HL-60/S4 treated with phorbol 12-myristate 13-acetate at 8.2 ng/mL for 4 days and 3 days (cell line): ENCODE measurements around the gene GNG7.

Experiments used
- in situ Hi-C: fragments of 300-500 bp; cut with MboI; formaldehyde crosslinking; loops from 2 replicates; pipeline ENCODE4 v1.15.0; 2022; ENCODE audit warnings: low sequenced_read_pairs

Gene GNG7

GRCh38 chr19:2702170-2703076 is at the start of gene GNG7:
TSS of gene GNG7 (minus strand) at chr19:2702694. CDS start at chr19:2520688, 182,006 bp downstream.
- in situ Hi-C loops: no loop called here

DNA sequence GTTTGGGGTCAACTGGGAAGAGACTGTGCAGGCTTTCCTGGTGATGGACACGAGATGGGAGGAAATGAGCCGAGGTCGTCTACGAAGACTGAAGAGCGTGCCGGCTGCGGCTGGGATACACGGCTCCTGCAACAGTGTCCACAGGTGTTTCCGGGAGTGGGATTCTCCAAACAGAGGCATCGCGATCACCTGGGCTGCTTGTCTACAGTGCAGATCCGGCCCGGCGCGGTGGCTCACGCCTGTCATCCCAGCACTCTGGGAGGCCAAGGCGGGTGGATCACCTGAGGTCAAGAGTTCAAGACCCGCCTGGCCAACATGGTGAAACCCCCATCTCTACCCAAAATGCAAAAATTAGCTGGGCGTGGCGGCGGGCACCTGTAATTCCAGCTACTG is 48.9 kb upstream of the GNG7 start:
- in situ Hi-C loops: no loop called here

DNA sequence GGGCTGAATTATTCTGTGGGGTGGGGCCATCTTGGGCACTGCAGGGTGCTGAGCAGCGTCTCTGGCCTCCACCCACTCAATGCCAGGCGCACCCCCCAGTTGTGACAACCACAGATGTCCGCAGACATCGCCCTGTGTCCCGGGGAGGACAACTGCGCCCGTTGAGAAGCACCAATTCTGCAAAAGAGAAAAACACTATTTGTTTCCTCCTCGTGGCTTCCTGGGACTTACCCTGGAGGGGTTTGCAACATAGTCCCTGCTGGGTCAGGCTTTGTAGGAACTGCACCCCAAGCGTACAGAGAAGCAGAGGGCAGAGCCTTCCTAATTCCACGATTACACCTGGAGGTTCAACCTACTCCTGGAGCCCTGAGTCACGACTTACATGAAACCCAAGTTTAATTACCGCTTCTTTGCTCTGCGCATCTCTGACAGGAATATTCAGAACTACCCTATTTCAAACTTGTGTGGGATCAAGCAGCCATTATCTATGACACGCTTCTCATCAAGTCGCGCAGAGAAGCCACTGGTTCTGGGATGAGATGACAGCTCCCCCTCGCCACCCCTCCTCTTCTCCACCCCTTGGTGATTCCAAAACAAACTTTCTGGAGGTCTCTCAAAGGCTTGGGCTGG is 48.4 kb upstream of the GNG7 start:
- in situ Hi-C loops: no loop called here

- in situ Hi-C loops: loop anchor here (10.0 kb wide), 1 partner anchor 83 kb away; no protein-coding TSS in a partner anchor
These were observed 44.9 kb upstream of the GNG7 start for GRCh38 chr19:2747349-2747748.

- in situ Hi-C loops: loop anchor here (10.0 kb wide), 1 partner anchor 79 kb away; no protein-coding TSS in a partner anchor
These were observed 41.6 kb upstream of the GNG7 start for GRCh38 chr19:2744113-2744512.

- in situ Hi-C loops: loop anchor here (10.0 kb wide), 1 partner anchor 78 kb away; no protein-coding TSS in a partner anchor
These were observed 40.6 kb upstream of the GNG7 start for GRCh38 chr19:2743099-2743498.

GRCh38 chr19:2740314-2740656 is 37.8 kb upstream of the GNG7 start:
- in situ Hi-C loops: loop anchor here (10.0 kb wide), 1 partner anchor 75 kb away; no protein-coding TSS in a partner anchor

GRCh38 chr19:2739602-2740313 is 37.3 kb upstream of the GNG7 start, which contains the start of gene SLC39A3:
TSS of gene SLC39A3 (minus strand) at chr19:2740017. CDS start at chr19:2737257, 2,760 bp downstream.
- in situ Hi-C loops: loop anchor here (10.0 kb wide), 1 partner anchor 75 kb away; no protein-coding TSS in a partner anchor

DNA sequence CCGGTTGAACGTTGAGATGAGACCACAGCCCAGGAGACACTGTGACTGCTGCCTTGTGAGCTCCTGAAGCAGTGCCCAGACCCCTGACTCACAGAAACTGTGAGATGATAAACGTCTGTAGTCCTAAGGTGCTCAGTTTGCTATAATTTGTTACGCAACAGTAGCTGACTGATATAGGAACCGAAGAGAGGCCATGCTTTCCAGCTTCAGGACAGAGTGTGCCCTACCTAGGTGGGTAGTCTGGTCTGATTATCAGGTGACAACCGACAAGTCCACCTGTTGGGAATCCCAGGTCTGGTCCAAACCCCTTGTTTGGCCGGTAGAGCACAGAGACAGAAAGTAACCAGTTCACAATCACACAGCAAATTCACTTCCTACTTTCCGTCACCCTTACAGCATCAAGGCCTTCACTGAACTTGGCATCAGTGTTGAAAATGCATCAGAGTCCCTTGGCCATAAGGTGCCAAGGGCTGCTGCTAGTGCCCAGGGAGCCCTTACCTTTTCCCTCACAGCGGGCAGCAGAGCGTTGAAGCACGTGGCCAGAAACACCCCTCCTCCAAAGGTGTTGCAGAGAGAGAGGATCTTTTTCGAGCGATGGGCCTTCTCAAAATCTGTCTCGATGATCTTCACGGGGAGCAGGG is 34.2 kb upstream of the GNG7 start:
- in situ Hi-C loops: no loop called here

GRCh38 chr19:2735374-2735773 is 32.9 kb upstream of the GNG7 start:
- in situ Hi-C loops: no loop called here

DNA sequence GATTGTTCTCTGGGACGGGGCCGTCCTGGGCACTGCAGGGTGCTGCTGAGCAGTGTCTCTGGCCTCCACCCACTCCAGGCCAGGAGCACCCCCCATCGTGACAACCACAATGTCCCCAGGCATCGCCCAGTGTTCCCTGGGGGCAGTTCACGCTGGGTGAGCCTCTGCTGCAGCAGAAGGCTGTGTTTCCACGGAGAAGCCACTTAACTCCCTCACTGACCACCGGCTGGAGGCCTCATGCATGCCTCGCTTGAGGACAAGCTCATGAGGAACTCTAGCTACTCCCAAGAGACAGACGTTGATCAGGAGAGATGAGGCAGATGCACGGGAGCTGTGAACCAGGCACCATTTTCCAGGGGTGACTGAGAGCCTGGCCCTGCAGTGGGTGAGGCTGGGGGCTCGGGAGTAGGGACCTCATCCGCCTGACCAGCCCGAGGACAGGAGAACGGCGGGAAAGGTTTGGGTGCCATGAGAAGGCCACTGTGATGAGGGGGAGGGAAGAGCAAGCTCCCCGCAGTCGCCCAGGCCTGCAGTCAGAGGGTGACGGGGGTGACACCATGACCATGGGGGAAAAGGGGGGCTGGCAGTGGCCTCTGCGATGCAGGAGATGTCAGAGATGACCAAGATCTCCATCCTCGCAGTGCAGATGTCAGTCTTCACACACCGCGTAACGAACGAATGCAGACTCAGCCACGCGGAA is 32.2 kb upstream of the GNG7 start:
- in situ Hi-C loops: no loop called here

DNA sequence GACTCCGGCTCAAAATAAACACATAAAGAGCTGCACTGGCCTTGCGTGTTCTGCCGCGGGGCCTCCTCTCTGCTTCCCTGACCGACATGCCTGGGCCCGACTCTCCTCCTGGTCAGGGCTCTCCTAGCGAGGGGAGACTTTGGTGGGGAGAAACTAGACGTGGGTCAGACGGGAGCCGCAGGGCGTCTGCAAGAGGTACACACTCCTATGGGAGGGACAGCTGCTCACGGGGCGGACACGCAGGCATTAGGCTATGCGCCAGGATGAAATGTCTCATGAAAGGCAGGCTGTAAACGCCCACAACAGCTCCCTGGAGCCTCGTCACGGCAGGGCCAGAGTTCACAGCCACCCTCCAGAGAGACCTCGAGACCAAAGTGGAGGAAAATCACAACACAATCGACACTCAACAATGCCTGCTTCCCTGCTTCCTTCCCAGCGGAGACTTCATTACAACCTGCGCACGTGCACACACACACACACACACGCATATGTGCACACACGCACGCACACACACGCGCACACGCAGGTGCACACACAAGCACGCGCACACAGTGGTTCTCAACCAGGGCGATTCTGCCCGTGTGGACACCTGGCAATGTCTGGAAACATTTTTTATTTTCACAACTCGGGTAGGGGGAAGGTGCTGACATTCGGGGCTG is 31.6 kb upstream of the GNG7 start:
- in situ Hi-C loops: no loop called here

DNA sequence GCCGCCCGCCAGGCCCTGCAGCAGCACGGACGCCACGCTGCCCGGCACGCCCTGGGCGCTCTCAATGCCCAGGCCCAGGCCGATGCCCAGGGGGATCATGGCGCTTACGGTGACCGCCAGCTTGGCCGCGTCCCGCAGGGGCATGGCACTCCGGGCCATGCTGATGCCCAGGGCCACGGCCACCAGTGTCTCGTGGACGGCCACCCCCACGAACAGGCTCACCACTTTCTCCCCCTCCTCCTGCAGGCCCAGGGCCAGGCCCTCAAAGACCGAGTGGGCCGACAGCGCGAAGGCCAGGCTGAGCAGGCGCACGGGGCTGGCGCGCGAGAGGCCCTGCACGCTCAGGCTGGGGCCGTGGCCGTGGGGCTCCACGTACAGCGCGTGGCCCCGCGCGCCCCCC is 30.4 kb upstream of the GNG7 start:
- in situ Hi-C loops: no loop called here

DNA sequence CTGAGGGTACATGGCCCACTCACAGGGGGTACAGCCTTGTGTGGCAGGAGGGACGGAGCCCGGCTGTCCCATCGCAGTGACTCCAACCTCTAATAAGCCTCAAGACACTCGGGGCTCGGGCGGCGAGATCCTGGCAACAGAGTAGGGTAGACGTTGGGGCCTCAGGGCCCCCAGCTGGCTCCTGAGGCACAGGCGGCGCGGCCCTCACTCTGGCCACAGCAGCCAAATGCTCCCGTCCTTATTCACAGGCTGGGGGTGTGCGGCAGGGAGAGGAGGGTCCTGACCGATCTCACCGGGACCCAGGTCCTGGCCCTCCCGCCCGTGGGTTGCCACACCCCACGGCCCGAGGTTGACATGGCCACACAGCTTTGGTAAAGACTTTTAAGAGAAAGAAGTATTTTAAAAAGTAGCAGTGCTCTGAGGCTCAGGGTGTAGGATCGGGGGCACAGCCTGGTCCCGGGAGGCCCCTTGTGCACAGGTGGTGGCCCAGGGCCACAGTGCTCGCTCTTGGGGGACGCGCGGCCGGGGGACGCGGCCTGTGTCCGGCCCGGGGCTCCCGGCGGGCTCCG is 29.7 kb upstream of the GNG7 start:
- in situ Hi-C loops: no loop called here

DNA sequence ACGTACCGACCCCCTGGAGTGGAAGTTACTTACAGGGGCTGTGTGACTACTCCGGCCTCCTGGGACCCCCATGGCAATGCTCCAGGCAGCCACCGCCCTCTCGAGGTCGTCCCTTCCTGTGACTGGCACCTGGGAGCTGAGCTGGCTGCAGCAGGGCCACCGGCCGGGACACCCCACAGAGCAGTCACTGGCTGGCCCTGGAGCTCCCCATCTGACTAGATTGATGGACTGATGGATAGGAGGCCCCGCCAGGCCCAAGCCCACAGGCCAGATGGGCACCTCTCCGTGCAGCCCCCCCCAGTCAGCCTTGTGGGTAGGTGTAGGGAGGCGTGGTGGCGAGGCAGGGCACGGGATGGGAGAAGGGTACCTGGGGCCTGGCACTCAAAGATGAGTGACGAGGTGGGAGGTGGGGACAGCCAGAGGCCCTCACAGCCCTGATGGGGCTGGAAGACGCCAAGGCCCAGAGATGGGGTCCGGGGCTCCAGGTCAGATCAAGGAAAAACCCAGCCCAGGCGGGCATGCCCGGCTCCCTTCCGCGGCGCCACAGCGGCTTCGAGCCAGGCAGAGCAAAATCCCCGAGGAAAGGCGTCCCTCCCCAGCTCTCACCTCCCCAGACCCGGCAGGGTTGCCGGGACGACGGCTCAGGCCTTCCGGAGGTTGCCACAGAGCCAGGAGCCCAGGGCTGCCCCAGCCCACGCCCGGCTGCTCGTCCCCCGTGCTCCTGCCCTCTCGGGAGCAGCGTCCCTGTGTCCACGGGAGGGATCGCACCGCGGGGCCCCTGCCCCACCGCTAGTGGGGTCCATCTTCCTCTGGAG is 28.9 kb upstream of the GNG7 start:
- in situ Hi-C loops: no loop called here

GRCh38 chr19:2729943-2730818 is 27.7 kb upstream of the GNG7 start:
- in situ Hi-C loops: no loop called here

- in situ Hi-C loops: no loop called here
These were observed 26.4 kb upstream of the GNG7 start for GRCh38 chr19:2728783-2729387.
